Transverse colon (tissue), 4 donors: Measurements from ENCODE around the gene NDST4.

Experiments
- EP300 ChIP-seq: sonication (generic); formaldehyde crosslinking; IDR thresholded peaks from one replicate; pipeline ENCODE4 v1.6.1; 2017; ENCODE audit warnings: antibody characterized with exemption, low read depth
- POLR2A ChIP-seq: fragments of 450-650 bp; IDR thresholded peaks from one replicate; pipeline ENCODE4 v1.6.1; 2016; ENCODE audit warnings: antibody characterized with exemption, mild to moderate bottlenecking, moderate library complexity
- POLR2AphosphoS5 ChIP-seq, 3 donors: sonication (generic); formaldehyde crosslinking; IDR thresholded peaks; one replicate each; pipeline ENCODE4 v1.6.1; 2016; ENCODE audit warnings: antibody characterized with exemption in 3 of 3
- TF ChIP-seq, protein P1 (sequence below), 5 experiments: fragments of 200-600 bp in 3 of 5; fragments of 450-650 bp in 2 of 5; sonication (generic) in 3 of 5; IDR thresholded peaks; 1 replicate in 2 of 5; 2 replicates in 3 of 5; pipeline ENCODE4 v1.5.1; 2016 to 2017; ENCODE audit warnings: antibody characterized with exemption in 5 of 5, inconsistent platforms in 3 of 5, mild to moderate bottlenecking in 2 of 5, moderate library complexity in 1 of 5

DNA sequence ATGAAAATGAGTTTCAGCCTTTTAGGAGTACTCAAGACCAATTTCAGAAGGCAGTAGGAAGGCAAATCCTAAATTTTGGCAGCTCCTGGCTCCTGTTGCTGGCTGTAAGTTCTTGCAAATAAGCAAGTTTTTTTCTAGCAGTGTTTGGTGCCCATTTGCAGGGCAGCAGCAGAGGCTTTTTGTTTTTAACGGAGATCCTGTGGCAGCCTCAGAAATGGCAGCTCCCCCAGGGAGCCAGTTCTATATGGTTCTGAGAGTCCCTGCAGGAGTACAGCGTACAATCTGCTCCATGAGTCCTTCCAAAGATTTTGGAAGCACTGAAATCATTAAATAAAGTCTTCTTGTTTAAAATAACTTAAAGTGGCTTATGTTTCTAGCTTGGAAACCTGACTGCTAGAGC is 171.9 kb downstream of the NDST4 start:
- TF ChIP-seq, protein P1, sequence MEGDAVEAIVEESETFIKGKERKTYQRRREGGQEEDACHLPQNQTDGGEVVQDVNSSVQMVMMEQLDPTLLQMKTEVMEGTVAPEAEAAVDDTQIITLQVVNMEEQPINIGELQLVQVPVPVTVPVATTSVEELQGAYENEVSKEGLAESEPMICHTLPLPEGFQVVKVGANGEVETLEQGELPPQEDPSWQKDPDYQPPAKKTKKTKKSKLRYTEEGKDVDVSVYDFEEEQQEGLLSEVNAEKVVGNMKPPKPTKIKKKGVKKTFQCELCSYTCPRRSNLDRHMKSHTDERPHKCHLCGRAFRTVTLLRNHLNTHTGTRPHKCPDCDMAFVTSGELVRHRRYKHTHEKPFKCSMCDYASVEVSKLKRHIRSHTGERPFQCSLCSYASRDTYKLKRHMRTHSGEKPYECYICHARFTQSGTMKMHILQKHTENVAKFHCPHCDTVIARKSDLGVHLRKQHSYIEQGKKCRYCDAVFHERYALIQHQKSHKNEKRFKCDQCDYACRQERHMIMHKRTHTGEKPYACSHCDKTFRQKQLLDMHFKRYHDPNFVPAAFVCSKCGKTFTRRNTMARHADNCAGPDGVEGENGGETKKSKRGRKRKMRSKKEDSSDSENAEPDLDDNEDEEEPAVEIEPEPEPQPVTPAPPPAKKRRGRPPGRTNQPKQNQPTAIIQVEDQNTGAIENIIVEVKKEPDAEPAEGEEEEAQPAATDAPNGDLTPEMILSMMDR (IDR thresholded peaks at IDR 0.05): no peak
- TF ChIP-seq POLR2A: no peak
- TF ChIP-seq POLR2AphosphoS5 (IDR thresholded peaks at IDR 0.05): no peak
- no peak for TF ChIP-seq EP300
